Tibial nerve (tissue), 4 donors: ENCODE measurements around the gene STIM1. TPM values are rescaled to one million over a fixed set of nuclear protein-coding genes. Genes with fewer than 3 reads are reported as not detected.

ENCODE experiments used
- DNase-seq, 2 donors: peaks; one replicate each; pipeline ENCODE4 v3.0.0-alpha.2; 2019; ENCODE audit warnings: low spot score in 2 of 2
- H3K27ac ChIP-seq, 4 donors: fragments of 200-600 bp; sonication (generic) in 3 of 4; one replicate each; pipeline ENCODE4 v1.5.1; 2017 to 2019; ENCODE audit warnings: mild to moderate bottlenecking in 1 of 4
- H3K27me3 ChIP-seq, 2 donors: fragments of 200-600 bp; sonication (generic) in 1 of 2; one replicate each; pipeline versions ENCODE4 v1.5.1 to v1.6.0; 2017 to 2019
- H3K36me3 ChIP-seq, 3 donors: fragments of 200-600 bp; sonication (generic); one replicate each; pipeline ENCODE4 v1.5.1; 2018 to 2019
- H3K4me1 ChIP-seq, 4 donors: fragments of 200-600 bp; sonication (generic) in 3 of 4; one replicate each; pipeline ENCODE4 v1.5.1; 2017 to 2019
- H3K4me3 ChIP-seq, 4 donors: fragments of 200-600 bp; sonication (generic) in 3 of 4; one replicate each; pipeline ENCODE4 v1.5.1; 2017 to 2019; ENCODE audit warnings: mild to moderate bottlenecking in 1 of 4, moderate library complexity in 1 of 4
- H3K9me3 ChIP-seq, 4 donors: fragments of 200-600 bp; sonication (generic) in 3 of 4; one replicate each; pipeline ENCODE4 v1.5.1; 2017 to 2019
- CTCF ChIP-seq, 5 experiments: fragments of 200-600 bp in 3 of 5; fragments of 450-650 bp in 2 of 5; sonication (generic) in 3 of 5; IDR thresholded peaks; one replicate each; pipeline ENCODE4 v1.5.1; 2016 to 2019; ENCODE audit warnings: antibody characterized with exemption in 5 of 5, mild to moderate bottlenecking in 3 of 5, moderate library complexity in 2 of 5
- EP300 ChIP-seq, 2 donors: sonication (generic); formaldehyde crosslinking; IDR thresholded peaks; one replicate each; pipeline ENCODE4 v1.6.1; 2017; ENCODE audit warnings: antibody characterized with exemption in 2 of 2, mild to moderate bottlenecking in 1 of 2
- POLR2A ChIP-seq, 2 donors: fragments of 450-650 bp; IDR thresholded peaks; one replicate each; pipeline ENCODE4 v1.6.1; 2017; ENCODE audit warnings: antibody characterized with exemption in 2 of 2, mild to moderate bottlenecking in 2 of 2, moderate library complexity in 2 of 2
- WGBS, 2 donors: methylation state at CpG; one replicate each; pipeline ENCODE4 v1.1.5; 2018; 5-methylcytosine and 5-hydroxymethylcytosine counted together
- total RNA-seq, 4 donors: library from RNA; depleted of rRNA; stranded (reverse); fragments of >200 nt; gene quantifications; one replicate each; pipeline ENCODE4 v1.1.0, GENCODE V29; 2016

Gene STIM1
- total RNA-seq, 4 donors from 2014 or later, result 51.3 to 70.1 (median 59.8) TPM

- Histone ChIP-seq H3K4me3 (no peak overlapping the region), H3K27me3 (no peaks in the 10 kb centered on the region), H3K9me3 (no peaks in the 10 kb centered on the region), H3K27ac (peak overlapping the region in 2 of 4 donors; percentile 13 to 41), H3K36me3 (no peaks in the 10 kb centered on the region), H3K4me1 (peaks cover under 1 to 62% (median 43%) of the 10 kb centered on the region in 4 donors)
- no peak for DNase-seq
- TF ChIP-seq CTCF (IDR thresholded peaks at IDR 0.05), result no peak
- TF ChIP-seq EP300 (IDR thresholded peaks at IDR 0.05), result no peak
- WGBS, 2 donors, result 63 to 83% methylated on average over 3 to 4 of the region's 4 CpGs
These were observed 95.7 kb downstream of the STIM1 start for GRCh38 chr11:3950996-3951660.

DNA sequence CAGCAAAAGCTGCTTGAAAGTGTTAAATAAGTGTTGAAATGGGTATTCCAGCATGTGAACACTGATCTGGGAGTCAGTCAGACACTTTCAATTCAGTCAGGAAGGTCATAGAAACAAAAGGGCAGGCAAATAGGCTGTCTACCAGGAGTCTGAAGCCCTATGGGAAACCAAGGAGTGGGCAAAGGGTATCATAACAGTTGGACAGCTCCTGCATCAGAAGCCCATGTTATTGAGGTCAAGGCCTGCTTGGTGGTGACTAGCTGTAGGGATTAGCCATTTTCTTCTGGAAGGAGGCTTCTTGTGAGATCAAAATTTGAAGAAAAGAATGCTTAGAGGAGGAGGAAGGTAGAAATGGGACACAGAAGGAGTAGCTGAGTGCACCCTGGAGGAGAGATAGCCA lies 97.3 kb downstream of the STIM1 start:
- Histone ChIP-seq H3K27ac (no peak overlapping the region), H3K36me3 (no peaks in the 10 kb centered on the region), H3K27me3 (no peaks in the 10 kb centered on the region), H3K4me3 (no peak overlapping the region), H3K4me1 (peaks cover 0 to 46% (median 29%) of the 10 kb centered on the region in 4 donors), H3K9me3 (no peaks in the 10 kb centered on the region)
- DNase-seq, result no peak
- no peak for TF ChIP-seq POLR2A (IDR thresholded peaks at IDR 0.05)
- TF ChIP-seq CTCF (IDR thresholded peaks at IDR 0.05), result no peak
- TF ChIP-seq EP300 (IDR thresholded peaks at IDR 0.05), result no peak

DNA sequence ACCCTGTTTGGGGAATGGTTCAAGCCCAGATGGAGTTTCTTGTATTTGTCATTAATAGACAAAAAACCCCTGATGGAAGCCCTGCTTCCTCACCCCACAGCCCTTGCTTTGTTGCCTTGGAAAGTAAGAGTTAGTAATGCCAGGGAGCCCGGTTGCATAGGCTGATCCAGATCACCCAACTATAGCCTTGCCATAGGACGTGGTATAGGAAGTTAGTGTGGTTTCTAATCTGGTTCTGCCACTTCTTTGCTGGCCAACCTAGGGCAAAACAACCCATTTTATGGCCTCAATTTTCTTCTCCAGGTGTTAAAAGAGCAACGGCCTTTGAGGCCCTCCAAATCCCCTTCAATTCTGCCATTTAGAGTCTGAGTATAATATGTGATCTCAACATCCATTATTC lies 97.9 kb downstream of the STIM1 start:
- 90 to 100% methylated on average over 3 of the region's 3 CpGs for WGBS, 2 donors
- no peaks in the 10 kb centered on the region for H3K27me3 ChIP-seq
- DNase-seq, result no peak
- no peak overlapping the region for H3K4me3 ChIP-seq
- H3K9me3 ChIP-seq, result no peaks in the 10 kb centered on the region
- no peak for TF ChIP-seq EP300 (IDR thresholded peaks at IDR 0.05)
- no peak for TF ChIP-seq POLR2A (IDR thresholded peaks at IDR 0.05)
- TF ChIP-seq CTCF (IDR thresholded peaks at IDR 0.05), result no peak
- H3K4me1 ChIP-seq, result peaks cover 0 to 40% (median 26%) of the 10 kb centered on the region in 4 donors
- no peak overlapping the region for H3K27ac ChIP-seq
- H3K36me3 ChIP-seq, result no peaks in the 10 kb centered on the region

DNA sequence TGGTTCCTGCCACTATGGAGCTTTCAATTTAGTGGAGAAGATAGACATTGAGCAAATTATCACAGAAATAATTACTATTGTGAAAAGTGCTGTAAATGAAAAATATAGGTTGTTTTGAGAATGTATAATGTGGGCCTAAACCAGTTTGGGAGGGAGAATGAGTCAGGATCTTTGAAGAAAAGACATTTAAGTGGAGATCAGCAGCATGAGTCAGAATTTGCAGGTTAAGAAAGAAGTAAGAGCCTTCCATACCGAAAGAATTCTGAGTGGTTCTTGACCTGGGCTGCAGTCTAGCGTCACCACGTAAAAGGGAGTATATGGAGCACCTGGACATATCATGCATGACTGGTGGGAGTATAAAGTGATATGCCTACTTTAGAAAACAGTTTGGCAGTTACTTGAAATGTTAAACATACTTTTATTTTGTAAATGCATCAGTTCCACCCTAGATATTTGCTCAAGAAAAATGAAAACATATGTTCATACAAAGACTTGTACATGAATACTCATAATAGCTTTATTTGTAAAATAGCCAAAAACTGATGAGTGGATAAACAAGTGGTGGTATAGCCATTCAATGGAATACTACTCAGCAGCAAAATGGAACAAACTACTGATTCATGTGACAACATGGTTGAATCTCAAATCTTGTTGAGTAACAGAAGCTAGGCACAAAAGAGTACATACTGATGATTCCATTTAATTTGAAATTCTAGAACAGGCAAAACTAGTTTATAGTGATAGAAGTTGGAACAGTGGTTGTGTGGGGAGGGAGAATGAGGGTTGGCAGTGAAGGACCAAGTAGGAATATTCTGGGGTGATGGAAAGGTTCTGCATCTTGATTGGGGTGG lies 99.2 kb downstream of the STIM1 start:
- TF ChIP-seq CTCF (IDR thresholded peaks at IDR 0.05) (no peak), EP300 (IDR thresholded peaks at IDR 0.05) (no peak), POLR2A (IDR thresholded peaks at IDR 0.05) (no peak)
- Histone ChIP-seq H3K36me3 (no peaks in the 10 kb centered on the region), H3K4me3 (no peak overlapping the region), H3K27ac (no peak overlapping the region), H3K27me3 (no peaks in the 10 kb centered on the region), H3K9me3 (no peaks in the 10 kb centered on the region), H3K4me1 (peaks cover 0 to 40% (median 23%) of the 10 kb centered on the region in 4 donors)
- DNase-seq, result no peak
- 95 to 96% methylated on average over 3 of the region's 3 CpGs for WGBS, 2 donors

- Histone ChIP-seq H3K36me3 (no peaks in the 10 kb centered on the region), H3K4me3 (no peak overlapping the region), H3K27me3 (no peaks in the 10 kb centered on the region), H3K9me3 (no peaks in the 10 kb centered on the region), H3K27ac (no peak overlapping the region), H3K4me1 (peaks cover 0 to 40% (median 18%) of the 10 kb centered on the region in 4 donors)
- WGBS, 2 donors, result 80 to 85% methylated on average over 1 of the region's 1 CpG
- TF ChIP-seq CTCF (IDR thresholded peaks at IDR 0.05), result no peak
- no peak for TF ChIP-seq EP300 (IDR thresholded peaks at IDR 0.05)
- TF ChIP-seq POLR2A (IDR thresholded peaks at IDR 0.05), result no peak
- no peak for DNase-seq
These were observed 99.8 kb downstream of the STIM1 start for GRCh38 chr11:3955299-3955665.
